SK-N-SH treated with all-trans-retinoic acid at 6 μM for 48 hours (cell line): ENCODE results near the gene ADAMTS6.

Experiments
- ATAC-seq: fragments of 200-7000 bp; cut with Tn5 transposase; 3 replicates; pipeline ENCODE4 v1.9.1; 2020; ENCODE audit warnings: mild to moderate bottlenecking, moderate library complexity
- ARNTL ChIP-seq: fragments of 450-650 bp; formaldehyde crosslinking; IDR thresholded peaks from 2 replicates; pipeline ENCODE4 v1.5.0; 2020; ENCODE audit warnings: low read depth, mild to moderate bottlenecking, moderate library complexity, borderline replicate concordance
- BACH2 ChIP-seq: fragments of 250-450 bp; sonication (Bioruptor Pico); IDR thresholded peaks from 2 replicates; pipeline ENCODE4 v1.9.0; 2021; ENCODE audit warnings: mild to moderate bottlenecking, borderline replicate concordance
- CREB5 ChIP-seq: fragments of 250-450 bp; sonication (Bioruptor Pico); IDR thresholded peaks from 2 replicates; pipeline ENCODE4 v1.5.1; 2020; ENCODE audit warnings: low read depth, mild to moderate bottlenecking, moderate library complexity
- CSDC2 ChIP-seq: fragments of 250-450 bp; sonication (Bioruptor Pico); IDR thresholded peaks from 2 replicates; pipeline ENCODE4 v1.5.0; 2020; ENCODE audit warnings: mild to moderate bottlenecking, moderate library complexity
- CSRNP3 ChIP-seq: fragments of 250-450 bp; sonication (Bioruptor Pico); IDR thresholded peaks from 2 replicates; pipeline ENCODE4 v1.5.1; 2021; ENCODE audit warnings: mild to moderate bottlenecking, moderate library complexity
- ESRRG ChIP-seq: fragments of 250-450 bp; sonication (Bioruptor Pico); IDR thresholded peaks from 2 replicates; pipeline ENCODE4 v1.6.1; 2021; ENCODE audit warnings: mild to moderate bottlenecking
- GLIS3 ChIP-seq: fragments of 250-450 bp; sonication (Bioruptor Pico); IDR thresholded peaks from 2 replicates; pipeline ENCODE4 v1.5.0; 2020; ENCODE audit warnings: mild to moderate bottlenecking, moderate library complexity
- ISL1 ChIP-seq: fragments of 250-450 bp; sonication (Bioruptor Pico); IDR thresholded peaks from 2 replicates; pipeline ENCODE4 v2.1.2; 2022; ENCODE audit warnings: mild to moderate bottlenecking, moderate library complexity
- OSR1 ChIP-seq: fragments of 250-450 bp; sonication (Bioruptor Pico); IDR thresholded peaks from 2 replicates; pipeline ENCODE4 v1.8.0; 2022; ENCODE audit warnings: moderate library complexity, mild to moderate bottlenecking, inconsistent platforms
- PATZ1 ChIP-seq: fragments of 250-450 bp; sonication (Bioruptor Pico); IDR thresholded peaks from 2 replicates; pipeline ENCODE4 v1.8.0; 2020; ENCODE audit warnings: mild to moderate bottlenecking, moderate library complexity, borderline replicate concordance
- POU6F1 ChIP-seq: fragments of 250-450 bp; sonication (Bioruptor Pico); IDR thresholded peaks from 2 replicates; pipeline ENCODE4 v1.8.0; 2021; ENCODE audit warnings: low read depth, mild to moderate bottlenecking, moderate library complexity, borderline replicate concordance
- PPARA ChIP-seq: fragments of 250-450 bp; sonication (Bioruptor Pico); IDR thresholded peaks from 2 replicates; pipeline ENCODE4 v1.5.0; 2020; ENCODE audit warnings: mild to moderate bottlenecking, borderline replicate concordance
- RARB ChIP-seq: fragments of 250-450 bp; sonication (Bioruptor Pico); IDR thresholded peaks from 2 replicates; pipeline ENCODE4 v1.8.0; 2021; ENCODE audit warnings: mild to moderate bottlenecking, moderate library complexity
- SNAI2 ChIP-seq: fragments of 250-450 bp; sonication (Bioruptor Pico); IDR thresholded peaks from 2 replicates; pipeline ENCODE4 v1.5.0; 2020; ENCODE audit warnings: mild to moderate bottlenecking, moderate library complexity
- TCF4 ChIP-seq: fragments of 250-450 bp; sonication (Bioruptor Pico); IDR thresholded peaks from 2 replicates; pipeline ENCODE4 v1.8.0; 2021; ENCODE audit warnings: mild to moderate bottlenecking, moderate library complexity, borderline replicate concordance
- TOX ChIP-seq: fragments of 250-450 bp; sonication (Bioruptor Pico); IDR thresholded peaks from 2 replicates; pipeline ENCODE4 v1.8.0; 2021; ENCODE audit warnings: mild to moderate bottlenecking, moderate library complexity, borderline replicate concordance
- TSHZ2 ChIP-seq: fragments of 250-450 bp; sonication (Bioruptor Pico); IDR thresholded peaks from 2 replicates; pipeline ENCODE4 v1.5.0; 2020; ENCODE audit warnings: mild to moderate bottlenecking, moderate library complexity
- ZC3H10 ChIP-seq: fragments of 250-450 bp; sonication (Bioruptor Pico); IDR thresholded peaks from 2 replicates; pipeline ENCODE4 v1.5.1; 2021; ENCODE audit warnings: mild to moderate bottlenecking, moderate library complexity
- ZFP3 ChIP-seq: fragments of 250-450 bp; sonication (Bioruptor Pico); IDR thresholded peaks from 2 replicates; pipeline ENCODE4 v1.5.0; 2020; ENCODE audit warnings: mild to moderate bottlenecking, moderate library complexity
- ZNF565 ChIP-seq: fragments of 450-650 bp; formaldehyde crosslinking; conservative IDR thresholded peaks from 2 replicates; pipeline ENCODE4 v1.5.0; 2020; ENCODE audit warnings: low read depth, mild to moderate bottlenecking, moderate library complexity
- ZNF8 ChIP-seq: fragments of 450-650 bp; formaldehyde crosslinking; IDR thresholded peaks from 2 replicates; pipeline ENCODE4 v1.5.0; 2020; ENCODE audit warnings: mild to moderate bottlenecking, moderate library complexity

The ADAMTS6 gene

GRCh38 chr5:65150599-65151304 lies 331.0 kb downstream of the ADAMTS6 start:
- no peak for TF ChIP-seq POU6F1
- TF ChIP-seq TOX (CRISPR knock-in tag) = no peak
- no peak for TF ChIP-seq ESRRG (CRISPR knock-in tag)
- TF ChIP-seq ZC3H10 (CRISPR knock-in tag) = no peak
- no peak for TF ChIP-seq RARB (CRISPR knock-in tag)
- no peak for TF ChIP-seq SNAI2 (CRISPR knock-in tag)
- no peak for TF ChIP-seq ZFP3
- no peak for TF ChIP-seq PPARA
- no peak for TF ChIP-seq TSHZ2 (CRISPR knock-in tag)
- no peak for TF ChIP-seq ZNF565
- no peak for TF ChIP-seq CREB5 (CRISPR knock-in tag)
- TF ChIP-seq ZNF8 (CRISPR knock-in tag) = no peak
- no peak for TF ChIP-seq ARNTL
- no peak for TF ChIP-seq CSRNP3 (CRISPR knock-in tag)
- no peak for TF ChIP-seq BACH2 (CRISPR knock-in tag)
- TF ChIP-seq CSDC2 = no peak
- no peak for ATAC-seq

GRCh38 chr5:65149827-65150226 lies 331.9 kb downstream of the ADAMTS6 start:
- ATAC-seq = no peak; the same call in 2 of the 3 replicates
- TF ChIP-seq BACH2 (CRISPR knock-in tag) = no peak
- no peak for TF ChIP-seq ESRRG (CRISPR knock-in tag)
- TF ChIP-seq GLIS3 (CRISPR knock-in tag) = no peak
- TF ChIP-seq PATZ1 (CRISPR knock-in tag) = no peak
- TF ChIP-seq TSHZ2 (CRISPR knock-in tag) = no peak
- no peak for TF ChIP-seq ZFP3
- no peak for TF ChIP-seq CREB5 (CRISPR knock-in tag)
- TF ChIP-seq OSR1 = no peak
- no peak for TF ChIP-seq TCF4
- TF ChIP-seq ZC3H10 (CRISPR knock-in tag) = no peak
- no peak for TF ChIP-seq CSRNP3 (CRISPR knock-in tag)
- TF ChIP-seq ISL1 (CRISPR knock-in tag) = no peak
- TF ChIP-seq TOX (CRISPR knock-in tag) = no peak
- TF ChIP-seq SNAI2 (CRISPR knock-in tag) = no peak
- no peak for TF ChIP-seq CSDC2
- TF ChIP-seq RARB (CRISPR knock-in tag) = no peak
- no peak for TF ChIP-seq ZNF565
- no peak for TF ChIP-seq POU6F1
- TF ChIP-seq PPARA = no peak
